ENCODE data around the gene TAF6. TPM values are rescaled to one million over a fixed set of nuclear protein-coding genes. Genes with fewer than 3 reads are reported as not detected.

Gene TAF6
- total RNA-seq, 2 donors from 2014 or later = 46.3 to 69.1 TPM

GRCh38 chr7:100088621-100089457 lies 30.3 kb downstream of the TAF6 start, which contains the start of gene COPS6:
COPS6 (plus strand) TSS chr7:100088969; CDS start chr7:100088991, 22 bp downstream.
- peaks cover 9 to 27% of the 10 kb centered on the region in 2 donors for H3K4me1 Mint-ChIP-seq (ENCODE audit: low read depth in 2 of 2)
- H3K9me3 Mint-ChIP-seq = no peaks in the 10 kb centered on the region
- peaks cover 10% of the 10 kb centered on the region for H3K36me3 Mint-ChIP-seq
- peak within 1 kb of the TSS; percentile 94 for H3K4me3 Mint-ChIP-seq
- DNase-seq (ENCODE audit: low spot score) = peak; percentile 92
- ATAC-seq = peak; percentile 81 to 89
- H3K27ac Mint-ChIP-seq = peak within 1 kb of the TSS; percentile 83 to 86
- no peaks in the 10 kb centered on the region for H3K27me3 Mint-ChIP-seq

DNA sequence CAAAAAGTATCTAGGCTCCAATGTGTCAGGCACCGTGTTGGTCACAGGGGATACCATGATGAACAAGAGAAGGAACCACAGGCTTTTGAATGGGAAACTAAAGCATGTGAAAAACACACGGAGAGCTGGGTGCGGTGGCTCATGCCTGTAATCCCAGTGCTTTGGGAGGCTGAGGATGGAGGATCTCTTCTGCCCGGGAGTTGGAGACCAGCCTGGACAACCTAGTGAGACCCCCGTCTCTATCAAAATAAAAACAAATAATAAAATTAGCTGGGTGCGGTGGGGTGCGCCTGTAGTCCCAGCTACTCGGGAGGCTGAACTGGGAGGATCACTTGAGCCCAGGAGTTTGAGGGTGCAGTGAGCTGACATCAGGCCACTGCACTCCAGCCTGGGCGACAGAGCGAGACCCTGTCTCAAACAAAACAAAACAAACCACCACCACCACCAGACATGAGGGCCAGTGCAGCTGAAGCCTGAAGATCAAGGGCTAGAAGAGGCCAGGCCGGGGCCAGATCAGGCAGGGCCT lies 31.0 kb downstream of the TAF6 start:
- H3K9me3 Mint-ChIP-seq = no peaks in the 10 kb centered on the region
- H3K27ac Mint-ChIP-seq = peak overlapping the region; percentile 83 to 86
- peak overlapping the region; percentile 94 for H3K4me3 Mint-ChIP-seq
- peaks cover 10% of the 10 kb centered on the region for H3K36me3 Mint-ChIP-seq
- H3K27me3 Mint-ChIP-seq = no peaks in the 10 kb centered on the region
- ATAC-seq (peak; percentile 1 to 13), DNase-seq (ENCODE audit: low spot score) (no peak)
- peaks cover 9 to 21% of the 10 kb centered on the region in 2 donors for H3K4me1 Mint-ChIP-seq (ENCODE audit: low read depth in 2 of 2)

DNA sequence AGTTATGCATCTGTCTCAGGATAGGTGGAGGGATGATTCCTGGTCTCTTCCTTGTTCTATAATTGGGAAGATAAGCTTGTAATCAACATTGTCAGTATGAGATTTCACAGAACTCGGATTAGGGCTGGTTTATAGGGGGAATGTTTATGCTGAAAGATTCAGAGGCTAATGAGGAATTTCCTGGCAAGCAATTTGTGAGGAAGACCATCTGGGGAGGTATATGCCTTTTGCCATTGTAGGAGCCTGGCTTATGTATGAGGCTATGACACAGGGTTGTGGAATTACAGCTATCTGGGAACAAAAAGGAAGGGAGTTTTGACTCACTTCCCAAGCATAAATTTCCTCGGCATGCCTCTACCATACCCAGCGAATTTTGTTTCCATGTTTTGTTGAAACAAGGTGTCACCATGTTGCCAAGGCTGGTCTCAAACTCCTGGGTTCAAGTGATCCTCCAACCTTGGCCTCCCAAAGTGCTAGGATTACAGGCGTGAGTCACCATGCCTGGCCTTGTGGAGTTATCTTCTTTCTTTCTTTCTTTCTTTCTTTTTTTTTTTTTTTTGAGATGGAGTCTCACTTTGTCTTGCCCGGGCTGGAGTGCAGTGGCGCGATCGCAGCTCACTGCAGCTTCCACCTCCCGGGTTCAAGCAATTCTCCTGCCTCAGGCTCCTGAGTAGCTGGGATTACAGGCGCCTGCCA lies 32.0 kb downstream of the TAF6 start:
- no peak for ATAC-seq

DNA sequence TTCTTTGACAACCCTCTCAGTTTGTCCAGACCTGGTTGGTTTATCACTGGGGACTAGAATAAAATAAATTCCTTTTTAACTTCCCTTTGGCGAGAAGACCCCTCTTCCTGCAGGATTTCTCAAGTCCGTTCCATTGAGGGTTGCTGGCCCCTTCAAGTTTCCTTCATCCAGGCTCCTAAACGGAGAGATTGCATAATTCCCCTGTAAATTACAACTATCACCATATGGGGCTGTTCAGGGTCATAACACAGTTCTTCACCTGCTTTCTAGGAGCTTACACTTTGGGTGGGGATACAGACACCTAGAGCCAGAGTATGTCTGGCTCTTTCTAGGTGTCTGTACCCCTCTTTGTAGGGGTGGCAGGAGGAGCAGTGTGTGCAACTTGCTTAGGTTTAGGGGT lies 33.6 kb downstream of the TAF6 start:
- H3K27ac Mint-ChIP-seq = no peak overlapping the region
- no peaks in the 10 kb centered on the region for H3K36me3 Mint-ChIP-seq
- peaks cover 30 to 32% of the 10 kb centered on the region in 2 donors for H3K4me1 Mint-ChIP-seq (ENCODE audit: low read depth in 2 of 2)
- no peaks in the 10 kb centered on the region for H3K27me3 Mint-ChIP-seq
- H3K9me3 Mint-ChIP-seq = no peaks in the 10 kb centered on the region
- ATAC-seq (no peak), DNase-seq (ENCODE audit: low spot score) (no peak)
- no peak overlapping the region for H3K4me3 Mint-ChIP-seq

More for the DNA sequence above, 32.0 kb downstream of the TAF6 start:
- H3K36me3 Mint-ChIP-seq = peaks cover 5% of the 10 kb centered on the region
- no peak for DNase-seq (ENCODE audit: low spot score)
- H3K27me3 Mint-ChIP-seq = no peaks in the 10 kb centered on the region
- peaks cover 18 to 26% of the 10 kb centered on the region in 2 donors for H3K4me1 Mint-ChIP-seq (ENCODE audit: low read depth in 2 of 2)
- H3K27ac Mint-ChIP-seq = peak overlapping the region in 1 of 2 donors; percentile 83
- peak overlapping the region; percentile 40 for H3K4me3 Mint-ChIP-seq
- H3K9me3 Mint-ChIP-seq = no peaks in the 10 kb centered on the region

DNA sequence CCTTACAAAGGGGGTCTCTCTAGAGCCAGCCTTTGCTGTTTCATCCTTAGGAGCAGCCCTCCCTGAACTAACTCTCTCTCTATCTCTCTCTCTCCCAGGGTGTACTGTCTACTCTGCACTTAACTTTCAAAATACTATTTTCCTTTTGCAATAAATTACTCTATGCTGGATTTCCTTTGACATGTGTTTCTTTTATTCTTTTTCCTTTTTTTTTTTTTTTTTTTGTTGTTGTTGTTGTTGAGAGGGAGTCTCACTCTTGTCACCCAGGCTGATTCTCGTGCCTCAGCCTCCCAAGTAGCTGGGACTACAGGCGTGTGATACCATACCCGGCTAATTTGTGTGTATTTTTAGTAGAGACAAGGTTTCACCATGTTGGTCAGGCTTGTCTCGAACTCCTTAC lies 36.2 kb downstream of the TAF6 start:
- Mint-ChIP-seq H3K4me1 (ENCODE audit: low read depth in 2 of 2) (peaks cover 21 to 28% of the 10 kb centered on the region in 2 donors), H3K27me3 (no peaks in the 10 kb centered on the region), H3K36me3 (no peaks in the 10 kb centered on the region), H3K9me3 (no peaks in the 10 kb centered on the region), H3K27ac (peak overlapping the region; percentile 21 to 86), H3K4me3 (peak overlapping the region; percentile 92)
- DNase-seq (ENCODE audit: low spot score) (no peak), ATAC-seq (no peak)

DNA sequence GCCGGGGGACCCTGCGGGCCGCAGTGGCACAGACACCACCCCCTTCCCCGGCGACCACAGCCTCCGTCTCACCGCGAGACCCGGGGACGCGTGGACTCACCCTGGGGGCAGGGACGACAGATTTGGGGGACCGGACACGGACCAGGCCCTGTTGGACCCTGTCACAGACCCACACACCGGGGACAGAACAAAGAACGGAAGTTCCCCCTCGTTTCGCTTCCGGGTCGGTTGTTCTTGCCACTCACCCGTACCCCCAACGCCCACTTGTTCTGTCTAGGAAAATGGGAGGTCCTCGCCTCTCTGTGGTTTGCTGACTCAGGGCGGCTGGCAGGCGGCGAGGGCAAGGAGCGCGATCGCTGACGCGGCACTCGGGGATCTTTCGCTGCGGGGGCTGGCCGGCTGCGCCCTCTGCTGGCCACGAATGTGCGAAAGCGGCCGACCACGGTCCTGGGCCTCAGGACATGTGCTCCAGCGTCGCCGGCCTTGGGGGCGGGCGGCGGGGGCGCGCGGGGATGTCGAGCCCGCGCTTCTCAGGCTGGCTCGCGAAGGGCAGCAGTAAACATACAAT lies 37.5 kb downstream of the TAF6 start, which contains the start of gene ZNF3:
Gene ZNF3, minus strand, starts transcription at position 189 of the 568 bp plus-strand sequence. CDS start 4,366 bp downstream, outside the sequence.
- Mint-ChIP-seq H3K4me1 (ENCODE audit: low read depth in 2 of 2) (peaks cover 19 to 28% of the 10 kb centered on the region in 2 donors), H3K27me3 (no peaks in the 10 kb centered on the region), H3K36me3 (peaks cover 6% of the 10 kb centered on the region), H3K27ac (peak within 1 kb of the TSS; percentile 21 to 86), H3K4me3 (peak within 1 kb of the TSS; percentile 92), H3K9me3 (no peaks in the 10 kb centered on the region)
- ATAC-seq (peak; percentile 93 to 94), DNase-seq (ENCODE audit: low spot score) (peak; percentile 99)

GRCh38 chr7:100080907-100081534 lies 38.1 kb downstream of the TAF6 start:
- Mint-ChIP-seq H3K27me3 (no peaks in the 10 kb centered on the region), H3K36me3 (peaks cover 11% of the 10 kb centered on the region), H3K4me1 (ENCODE audit: low read depth in 2 of 2) (peaks cover 19 to 28% of the 10 kb centered on the region in 2 donors), H3K9me3 (no peaks in the 10 kb centered on the region), H3K27ac (peak overlapping the region; percentile 21 to 86), H3K4me3 (peak overlapping the region; percentile 92)
- DNase-seq (ENCODE audit: low spot score) = no peak
- ATAC-seq = no peak

GRCh38 chr7:100079024-100079560 lies 40.1 kb downstream of the TAF6 start:
- H3K4me3 Mint-ChIP-seq = no peak overlapping the region
- H3K36me3 Mint-ChIP-seq = peaks cover 26% of the 10 kb centered on the region
- H3K27ac Mint-ChIP-seq = no peak overlapping the region
- DNase-seq (ENCODE audit: low spot score) (no peak), ATAC-seq (no peak)
- H3K9me3 Mint-ChIP-seq = no peaks in the 10 kb centered on the region
- no peaks in the 10 kb centered on the region for H3K27me3 Mint-ChIP-seq
- H3K4me1 Mint-ChIP-seq (ENCODE audit: low read depth in 2 of 2) = peaks cover 19 to 28% of the 10 kb centered on the region in 2 donors

DNA sequence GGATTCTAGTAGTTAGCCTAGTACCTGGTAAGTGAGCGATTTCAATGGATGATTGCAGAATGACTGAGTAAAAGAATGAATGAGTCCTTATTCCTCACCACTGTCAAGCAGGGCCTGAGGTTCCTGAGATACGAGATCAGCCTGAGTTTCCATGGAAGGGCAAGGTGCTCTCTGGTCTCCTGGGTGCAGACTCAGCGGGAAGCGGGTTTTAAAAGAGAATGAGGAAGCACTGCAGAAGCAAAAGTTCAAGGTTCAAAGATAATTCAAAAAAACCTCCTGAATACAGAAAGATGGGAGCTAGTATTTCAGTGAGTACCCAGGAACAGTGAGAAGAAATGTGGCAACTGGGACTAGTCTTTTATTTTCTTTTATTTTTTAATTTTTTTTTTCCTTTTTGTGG lies 42.0 kb downstream of the TAF6 start:
- H3K36me3 Mint-ChIP-seq = peaks cover 35% of the 10 kb centered on the region
- H3K27ac Mint-ChIP-seq = no peak overlapping the region
- H3K27me3 Mint-ChIP-seq = no peaks in the 10 kb centered on the region
- ATAC-seq (no peak), DNase-seq (ENCODE audit: low spot score) (no peak)
- H3K9me3 Mint-ChIP-seq = peaks cover 3% of the 10 kb centered on the region
- peaks cover 14 to 19% of the 10 kb centered on the region in 2 donors for H3K4me1 Mint-ChIP-seq (ENCODE audit: low read depth in 2 of 2)
- no peak overlapping the region for H3K4me3 Mint-ChIP-seq

GRCh38 chr7:100075418-100075817 lies 43.7 kb downstream of the TAF6 start:
- H3K27me3 Mint-ChIP-seq = no peaks in the 10 kb centered on the region
- no peak overlapping the region for H3K27ac Mint-ChIP-seq
- peaks cover 53% of the 10 kb centered on the region for H3K36me3 Mint-ChIP-seq
- DNase-seq (ENCODE audit: low spot score) (no peak), ATAC-seq (no peak)
- no peak overlapping the region for H3K4me3 Mint-ChIP-seq
- peaks cover 12% of the 10 kb centered on the region for H3K9me3 Mint-ChIP-seq
- H3K4me1 Mint-ChIP-seq (ENCODE audit: low read depth in 2 of 2) = peaks cover 4 to 7% of the 10 kb centered on the region in 2 donors

DNA sequence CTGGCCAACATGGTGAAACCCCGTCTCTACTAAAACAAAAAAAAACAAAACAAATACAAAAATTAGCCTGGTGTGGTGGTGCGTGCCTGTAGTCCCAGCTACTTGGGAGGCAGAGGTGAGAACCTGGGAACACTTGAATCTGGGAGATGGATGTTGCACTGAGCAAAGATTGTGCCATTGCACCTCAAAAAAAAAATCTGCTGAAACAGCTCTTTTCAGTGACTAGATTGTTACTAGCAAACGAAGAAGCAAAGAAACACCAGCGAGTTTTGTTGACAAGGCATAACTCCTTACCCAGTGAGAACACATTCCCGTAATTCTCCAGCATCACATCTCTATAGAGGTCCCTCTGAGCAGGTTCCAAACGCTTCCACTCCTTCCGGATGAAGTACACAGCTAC lies 44.3 kb downstream of the TAF6 start:
- peaks cover 59% of the 10 kb centered on the region for H3K36me3 Mint-ChIP-seq

GRCh38 chr7:100072462-100072861 lies 46.7 kb downstream of the TAF6 start:
- Mint-ChIP-seq H3K4me1 (ENCODE audit: low read depth in 2 of 2) (peaks cover 0 to 2% of the 10 kb centered on the region in 2 donors), H3K27ac (no peak overlapping the region), H3K27me3 (no peaks in the 10 kb centered on the region), H3K36me3 (peaks cover 60% of the 10 kb centered on the region), H3K9me3 (peaks cover 12% of the 10 kb centered on the region), H3K4me3 (no peak overlapping the region)
- DNase-seq (ENCODE audit: low spot score) (no peak), ATAC-seq (no peak)

More for the DNA sequence above, 44.3 kb downstream of the TAF6 start:
- Mint-ChIP-seq H3K4me1 (ENCODE audit: low read depth in 2 of 2) (peaks cover 0 to 2% of the 10 kb centered on the region in 2 donors), H3K4me3 (no peak overlapping the region), H3K9me3 (peaks cover 12% of the 10 kb centered on the region), H3K27ac (no peak overlapping the region), H3K27me3 (no peaks in the 10 kb centered on the region)
- no peak for DNase-seq (ENCODE audit: low spot score)
- no peak for ATAC-seq

Measured in natural killer cell treated with Interleukin-12 subunit alpha and Interleukin-12 subunit beta and Interleukin-15 and Interleukin-18, amount 100 ng/mL, for 72 hours (primary cell).